Measurements from ENCODE around the gene MYOM1.

MYOM1 gene

GRCh38 chr18:3118195-3119010 lies 101.4 kb downstream of the MYOM1 start:
- no peak for DNase-seq (ENCODE audit: low spot score)

GRCh38 chr18:3117493-3118192 lies 102.1 kb downstream of the MYOM1 start:
- DNase-seq (ENCODE audit: low spot score) = no peak

GRCh38 chr18:3115447-3116030 lies 104.2 kb downstream of the MYOM1 start:
- DNase-seq (ENCODE audit: low spot score) = no peak

- no peak for DNase-seq (ENCODE audit: low spot score)
Observed at GRCh38 chr18:3114451-3114850, 105.3 kb downstream of the MYOM1 start.

GRCh38 chr18:3114026-3114425 lies 105.7 kb downstream of the MYOM1 start:
- DNase-seq (ENCODE audit: low spot score) = no peak

GRCh38 chr18:3111523-3112240 lies 108.1 kb downstream of the MYOM1 start:
- no peak for DNase-seq (ENCODE audit: low spot score)

GRCh38 chr18:3110034-3110752 lies 109.6 kb downstream of the MYOM1 start:
- no peak for DNase-seq (ENCODE audit: low spot score)

GRCh38 chr18:3107740-3108151 lies 112.0 kb downstream of the MYOM1 start:
- DNase-seq (ENCODE audit: low spot score) = peak; percentile 69

GRCh38 chr18:3104190-3105054 lies 115.3 kb downstream of the MYOM1 start:
- peak; percentile 59 for DNase-seq (ENCODE audit: low spot score)

GRCh38 chr18:3103576-3103975 lies 116.2 kb downstream of the MYOM1 start:
- no peak for DNase-seq (ENCODE audit: low spot score)

GRCh38 chr18:3102983-3103382 lies 116.8 kb downstream of the MYOM1 start:
- no peak for DNase-seq (ENCODE audit: low spot score)

GRCh38 chr18:3100498-3101132 lies 119.2 kb downstream of the MYOM1 start:
- DNase-seq (ENCODE audit: low spot score) = no peak

GRCh38 chr18:3099327-3099726 lies 120.4 kb downstream of the MYOM1 start:
- no peak for DNase-seq (ENCODE audit: low spot score)

GRCh38 chr18:3097082-3097481 lies 122.7 kb downstream of the MYOM1 start:
- no peak for DNase-seq (ENCODE audit: low spot score)

GRCh38 chr18:3095921-3096320 lies 123.8 kb downstream of the MYOM1 start:
- no peak for DNase-seq (ENCODE audit: low spot score)

GRCh38 chr18:3094338-3094684 lies 125.5 kb downstream of the MYOM1 start:
- no peak for DNase-seq (ENCODE audit: low spot score)

- DNase-seq (ENCODE audit: low spot score) = no peak
Observed at GRCh38 chr18:3093624-3094337, 126.0 kb downstream of the MYOM1 start.

GRCh38 chr18:3092727-3093126 lies 127.0 kb downstream of the MYOM1 start:
- no peak for DNase-seq (ENCODE audit: low spot score)

- DNase-seq (ENCODE audit: low spot score) = no peak
Observed at GRCh38 chr18:3089579-3089978, 130.2 kb downstream of the MYOM1 start.

GRCh38 chr18:3088449-3088848 lies 131.3 kb downstream of the MYOM1 start:
- DNase-seq (ENCODE audit: low spot score) = no peak
